ENCODE measurements around the gene LYRM2.

Gene LYRM2

GRCh38 chr6:89597372-89597771 is 41.2 kb downstream of the LYRM2 start:
- H3F3A ChIP-seq (ENCODE audit: insufficient read depth), result no peaks in the 10 kb centered on the region
- H3K9me2 ChIP-seq (replicated peaks; ENCODE audit: insufficient read depth, low read length), result no peaks in the 10 kb centered on the region
- no peaks in the 10 kb centered on the region for H4K20me1 ChIP-seq (ENCODE audit: low read depth, low read length)
- H2AFZ ChIP-seq (ENCODE audit: low read depth, low read length, severe bottlenecking), result no peak overlapping the region
- H3K79me2 ChIP-seq (ENCODE audit: insufficient read depth, low read length), result no peaks in the 10 kb centered on the region
- no peak overlapping the region for H3K27ac ChIP-seq (ENCODE audit: low read depth, low read length)
- no peaks in the 10 kb centered on the region for H3K9me3 ChIP-seq (ENCODE audit: insufficient read depth, low read length)
- H3K9ac ChIP-seq (ENCODE audit: low read length), result no peak overlapping the region
- H3K4me3 ChIP-seq (ENCODE audit: insufficient read depth, low read length, poor library complexity, severe bottlenecking), result no peak overlapping the region
- no peaks in the 10 kb centered on the region for H3K36me3 ChIP-seq (ENCODE audit: low read length)
- H3K27me3 ChIP-seq (ENCODE audit: low read length), result no peaks in the 10 kb centered on the region
- H3K4me2 ChIP-seq (ENCODE audit: low read depth, low read length, poor library complexity, severe bottlenecking), result no peak overlapping the region
- no peak for TF ChIP-seq CTCF (IDR thresholded peaks at IDR 0.05; ENCODE audit: insufficient read depth, low read length, poor library complexity, severe bottlenecking)
- TF ChIP-seq EZH2phosphoT487 (conservative IDR thresholded peaks at IDR 0.05; ENCODE audit: low read length), result no peak

GRCh38 chr6:89596484-89596883 is 42.1 kb downstream of the LYRM2 start:
- Histone ChIP-seq H3K36me3 (ENCODE audit: low read length) (no peaks in the 10 kb centered on the region), H3F3A (ENCODE audit: insufficient read depth) (no peaks in the 10 kb centered on the region), H3K79me2 (ENCODE audit: insufficient read depth, low read length) (no peaks in the 10 kb centered on the region), H3K4me2 (ENCODE audit: low read depth, low read length, poor library complexity, severe bottlenecking) (no peak overlapping the region), H3K27ac (ENCODE audit: low read depth, low read length) (no peak overlapping the region), H3K9ac (ENCODE audit: low read length) (no peak overlapping the region), H2AFZ (ENCODE audit: low read depth, low read length, severe bottlenecking) (no peak overlapping the region), H3K9me3 (ENCODE audit: insufficient read depth, low read length) (no peaks in the 10 kb centered on the region), H3K9me2 (replicated peaks; ENCODE audit: insufficient read depth, low read length) (no peaks in the 10 kb centered on the region), H4K20me1 (ENCODE audit: low read depth, low read length) (no peaks in the 10 kb centered on the region), H3K27me3 (ENCODE audit: low read length) (no peaks in the 10 kb centered on the region), H3K4me3 (ENCODE audit: insufficient read depth, low read length, poor library complexity, severe bottlenecking) (no peak overlapping the region)
- TF ChIP-seq CTCF (IDR thresholded peaks at IDR 0.05; ENCODE audit: insufficient read depth, low read length, poor library complexity, severe bottlenecking) (no peak), EZH2phosphoT487 (conservative IDR thresholded peaks at IDR 0.05; ENCODE audit: low read length) (no peak)

GRCh38 chr6:89596056-89596455 is 42.5 kb downstream of the LYRM2 start:
- H3K27ac ChIP-seq (ENCODE audit: low read depth, low read length), result no peak overlapping the region
- no peaks in the 10 kb centered on the region for H3F3A ChIP-seq (ENCODE audit: insufficient read depth)
- H3K9me3 ChIP-seq (ENCODE audit: insufficient read depth, low read length), result no peaks in the 10 kb centered on the region
- H3K4me3 ChIP-seq (ENCODE audit: insufficient read depth, low read length, poor library complexity, severe bottlenecking), result no peak overlapping the region
- no peaks in the 10 kb centered on the region for H3K79me2 ChIP-seq (ENCODE audit: insufficient read depth, low read length)
- no peak overlapping the region for H2AFZ ChIP-seq (ENCODE audit: low read depth, low read length, severe bottlenecking)
- H3K4me2 ChIP-seq (ENCODE audit: low read depth, low read length, poor library complexity, severe bottlenecking), result no peak overlapping the region
- H3K36me3 ChIP-seq (ENCODE audit: low read length), result no peaks in the 10 kb centered on the region
- no peaks in the 10 kb centered on the region for H3K9me2 ChIP-seq (replicated peaks; ENCODE audit: insufficient read depth, low read length)
- H4K20me1 ChIP-seq (ENCODE audit: low read depth, low read length), result no peaks in the 10 kb centered on the region
- H3K27me3 ChIP-seq (ENCODE audit: low read length), result no peaks in the 10 kb centered on the region
- TF ChIP-seq CTCF (IDR thresholded peaks at IDR 0.05; ENCODE audit: insufficient read depth, low read length, poor library complexity, severe bottlenecking), result no peak
- no peak for TF ChIP-seq EZH2phosphoT487 (conservative IDR thresholded peaks at IDR 0.05; ENCODE audit: low read length)
- no peak overlapping the region for H3K9ac ChIP-seq (ENCODE audit: low read length)

All from SU-DHL-6 (cell line).